ENCODE measurements around the gene PHKA2.

PHKA2 gene

GRCh38 chrX:18996536-18996935 is 12.6 kb upstream of the PHKA2 start:
- TF ChIP-seq, protein P1, sequence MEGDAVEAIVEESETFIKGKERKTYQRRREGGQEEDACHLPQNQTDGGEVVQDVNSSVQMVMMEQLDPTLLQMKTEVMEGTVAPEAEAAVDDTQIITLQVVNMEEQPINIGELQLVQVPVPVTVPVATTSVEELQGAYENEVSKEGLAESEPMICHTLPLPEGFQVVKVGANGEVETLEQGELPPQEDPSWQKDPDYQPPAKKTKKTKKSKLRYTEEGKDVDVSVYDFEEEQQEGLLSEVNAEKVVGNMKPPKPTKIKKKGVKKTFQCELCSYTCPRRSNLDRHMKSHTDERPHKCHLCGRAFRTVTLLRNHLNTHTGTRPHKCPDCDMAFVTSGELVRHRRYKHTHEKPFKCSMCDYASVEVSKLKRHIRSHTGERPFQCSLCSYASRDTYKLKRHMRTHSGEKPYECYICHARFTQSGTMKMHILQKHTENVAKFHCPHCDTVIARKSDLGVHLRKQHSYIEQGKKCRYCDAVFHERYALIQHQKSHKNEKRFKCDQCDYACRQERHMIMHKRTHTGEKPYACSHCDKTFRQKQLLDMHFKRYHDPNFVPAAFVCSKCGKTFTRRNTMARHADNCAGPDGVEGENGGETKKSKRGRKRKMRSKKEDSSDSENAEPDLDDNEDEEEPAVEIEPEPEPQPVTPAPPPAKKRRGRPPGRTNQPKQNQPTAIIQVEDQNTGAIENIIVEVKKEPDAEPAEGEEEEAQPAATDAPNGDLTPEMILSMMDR (IDR thresholded peaks at IDR 0.05; ENCODE audit: low read depth, low read length, missing control alignments): no peak
- H3K27me3 ChIP-seq (replicated peaks): no peaks in the 10 kb centered on the region
- no peak overlapping the region for H3K4me3 ChIP-seq (ENCODE audit: low read depth, low read length)
- no peaks in the 10 kb centered on the region for H3K36me3 ChIP-seq (replicated peaks)
- in situ Hi-C loops (cut with HindIII; ENCODE audit: low pct_ligation_motif_present, low sequenced_read_pairs): no loop called here
- H3K27ac ChIP-seq: no peak overlapping the region
- no peak for DNase-seq

DNA sequence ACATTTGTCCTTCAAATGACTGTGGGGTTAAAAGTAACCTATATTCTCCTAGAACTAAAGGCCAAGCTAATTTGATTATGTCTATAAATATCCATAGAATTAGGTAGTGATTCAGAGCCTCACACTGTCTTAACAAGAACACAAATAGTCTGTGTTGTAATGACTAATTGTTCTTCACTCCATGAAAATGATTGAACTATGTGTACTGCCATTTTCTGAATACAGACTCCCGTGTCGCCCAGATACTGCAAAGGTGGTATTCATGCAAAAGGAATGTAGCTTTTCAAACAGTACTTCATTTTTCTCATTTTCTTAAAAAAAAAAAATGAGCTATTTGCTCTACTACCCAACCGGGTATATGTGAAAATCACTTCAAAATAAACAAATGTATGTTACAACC is 11.3 kb upstream of the PHKA2 start:
- no peaks in the 10 kb centered on the region for H3K36me3 ChIP-seq (replicated peaks)
- TF ChIP-seq, protein P1 (IDR thresholded peaks at IDR 0.05; ENCODE audit: low read depth, low read length, missing control alignments): no peak
- in situ Hi-C loops (cut with HindIII; ENCODE audit: low pct_ligation_motif_present, low sequenced_read_pairs): no loop called here
- H3K4me3 ChIP-seq (ENCODE audit: low read depth, low read length): no peak overlapping the region
- peak; percentile 50 for DNase-seq
- H3K27ac ChIP-seq: peak overlapping the region; percentile 83
- H3K27me3 ChIP-seq (replicated peaks): no peaks in the 10 kb centered on the region

- in situ Hi-C loops (cut with HindIII; ENCODE audit: low pct_ligation_motif_present, low sequenced_read_pairs): no loop called here
Observed at GRCh38 chrX:18994713-18995112, 10.8 kb upstream of the PHKA2 start.

GRCh38 chrX:18992829-18993228 is 8.9 kb upstream of the PHKA2 start:
- in situ Hi-C loops (cut with HindIII; ENCODE audit: low pct_ligation_motif_present, low sequenced_read_pairs): no loop called here
- H3K27ac ChIP-seq: no peak overlapping the region
- TF ChIP-seq, protein P1 (IDR thresholded peaks at IDR 0.05; ENCODE audit: low read depth, low read length, missing control alignments): no peak

More at GRCh38 chrX:18994713-18995112, 10.8 kb upstream of the PHKA2 start:
- H3K27ac ChIP-seq: peak overlapping the region; percentile 83
- no peak overlapping the region for H3K4me3 ChIP-seq (ENCODE audit: low read depth, low read length)
- TF ChIP-seq, protein P1 (IDR thresholded peaks at IDR 0.05; ENCODE audit: low read depth, low read length, missing control alignments): no peak
- no peaks in the 10 kb centered on the region for H3K27me3 ChIP-seq (replicated peaks)
- peak; percentile 62 for DNase-seq
- H3K36me3 ChIP-seq (replicated peaks): no peaks in the 10 kb centered on the region

GRCh38 chrX:18985186-18985435 is 1.2 kb upstream of the PHKA2 start:
- no peak for DNase-seq
- TF ChIP-seq, protein P1 (IDR thresholded peaks at IDR 0.05; ENCODE audit: low read depth, low read length, missing control alignments): no peak
- H3K4me3 ChIP-seq (ENCODE audit: low read depth, low read length): peak overlapping the region; percentile 65
- no peaks in the 10 kb centered on the region for H3K27me3 ChIP-seq (replicated peaks)
- H3K27ac ChIP-seq: peak overlapping the region; percentile 90
- in situ Hi-C loops (cut with HindIII; ENCODE audit: low pct_ligation_motif_present, low sequenced_read_pairs): no loop called here
- H3K36me3 ChIP-seq (replicated peaks): no peaks in the 10 kb centered on the region

More at GRCh38 chrX:18992829-18993228, 8.9 kb upstream of the PHKA2 start:
- no peak overlapping the region for H3K4me3 ChIP-seq (ENCODE audit: low read depth, low read length)
- no peaks in the 10 kb centered on the region for H3K27me3 ChIP-seq (replicated peaks)
- no peaks in the 10 kb centered on the region for H3K36me3 ChIP-seq (replicated peaks)
- no peak for DNase-seq

DNA sequence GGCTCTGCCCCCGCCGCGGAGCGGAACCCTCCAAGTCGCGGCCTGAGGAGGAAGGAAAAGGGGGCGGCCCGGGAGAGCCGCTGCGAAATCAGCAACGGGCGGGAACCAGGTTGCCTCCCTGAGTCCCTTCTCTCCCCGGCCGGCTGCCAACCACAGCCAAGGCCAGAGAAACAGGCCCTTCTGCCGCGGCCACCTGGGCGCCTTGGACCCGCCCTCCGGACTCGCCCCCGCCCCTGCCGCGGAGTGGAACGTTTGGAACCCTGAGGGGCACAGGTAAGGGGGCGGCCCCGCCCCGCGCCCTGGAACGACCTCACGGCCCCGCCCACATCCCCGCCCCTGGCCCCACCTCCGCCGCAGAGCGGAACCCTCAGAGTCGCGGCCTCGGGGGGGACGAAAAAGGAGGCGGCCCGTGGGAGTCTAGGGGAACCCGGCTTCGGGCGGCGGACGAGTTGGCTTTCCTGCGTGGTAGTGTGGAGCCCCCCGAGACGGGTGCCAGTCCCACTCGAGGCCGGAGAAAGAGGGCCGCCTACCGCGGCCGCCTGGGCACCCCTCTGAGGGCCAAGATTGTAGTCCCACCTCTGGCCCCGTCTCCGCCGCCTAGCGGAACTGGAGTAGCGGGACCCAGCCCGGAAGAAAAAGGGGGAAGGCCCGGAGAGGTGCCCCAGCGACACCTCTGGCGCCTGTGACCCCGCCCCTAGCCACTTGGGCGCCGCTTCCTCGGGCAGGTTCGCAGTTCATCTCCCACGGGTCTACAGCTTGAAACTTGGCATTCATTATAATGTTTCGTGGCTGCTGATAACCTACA is 669 bp upstream of the PHKA2 start:
- H3K27me3 ChIP-seq (replicated peaks): no peaks in the 10 kb centered on the region
- H3K4me3 ChIP-seq (ENCODE audit: low read depth, low read length): peak overlapping the region; percentile 65
- peak overlapping the region; percentile 90 for H3K27ac ChIP-seq
- TF ChIP-seq, protein P1 (IDR thresholded peaks at IDR 0.05; ENCODE audit: low read depth, low read length, missing control alignments): peak; percentile 68
- in situ Hi-C loops (cut with HindIII; ENCODE audit: low pct_ligation_motif_present, low sequenced_read_pairs): no loop called here
- peak; percentile 55 for DNase-seq
- H3K36me3 ChIP-seq (replicated peaks): no peaks in the 10 kb centered on the region
